Large intestine (tissue), 3 donors: Measurements from ENCODE around the gene HSPB6. TPM values are rescaled to one million over a fixed set of nuclear protein-coding genes. Genes with fewer than 3 reads are reported as not detected.

ENCODE experiments used
- DNase-seq, 2 donors: peaks; one replicate each; pipeline versions ENCODE4 v3.0.0 to v3.0.0-alpha.2; 2013
- H3K27ac ChIP-seq: one replicate; pipeline ENCODE4 v1.5.1; 2013; ENCODE audit warnings: low read length
- H3K27me3 ChIP-seq: 2 replicates; pipeline ENCODE4 v1.6.1; 2013; ENCODE audit warnings: low read length; ENCODE audit not compliant: control insufficient read depth, insufficient read depth
- H3K36me3 ChIP-seq: 2 replicates; pipeline ENCODE4 v1.6.1; 2013; ENCODE audit warnings: low read length; ENCODE audit not compliant: control insufficient read depth, insufficient read depth
- H3K4me1 ChIP-seq: one replicate; pipeline ENCODE4 v1.6.1; 2013; ENCODE audit warnings: low read length; ENCODE audit not compliant: control insufficient read depth, insufficient read depth
- H3K4me3 ChIP-seq: one replicate; pipeline ENCODE4 v1.5.1; 2013; ENCODE audit warnings: low read length
- H3K9me3 ChIP-seq: one replicate; pipeline ENCODE4 v1.6.1; 2013; ENCODE audit warnings: mild to moderate bottlenecking, low read depth, low read length, moderate library complexity; ENCODE audit not compliant: control insufficient read depth
- WGBS: methylation state at CpG from one replicate; pipeline ENCODE4 v1.1.5; 2013; ENCODE audit warnings: low lambda C conversion rate; ENCODE audit not compliant: insufficient coverage; 5-methylcytosine and 5-hydroxymethylcytosine counted together
- polyA plus RNA-seq: library from polyadenylated mRNA; unstranded; fragments of 120-200 nt; gene quantifications from one replicate; pipeline ENCODE4 v1.2.1, GENCODE V29; 2013

The HSPB6 gene
- polyA plus RNA-seq, 1 donor: 50.2 TPM

- no peak overlapping the region for H3K27ac ChIP-seq
- no CpG with 5 or more reads among the region's 12 CpGs for WGBS
- H3K4me3 ChIP-seq: no peak overlapping the region
- H3K36me3 ChIP-seq: no peaks in the 10 kb centered on the region
- H3K27me3 ChIP-seq: peaks cover 5% of the 10 kb centered on the region
- DNase-seq: no peak
- no peaks in the 10 kb centered on the region for H3K9me3 ChIP-seq
- H3K4me1 ChIP-seq: peaks cover 13% of the 10 kb centered on the region
Measured at GRCh38 chr19:35713904-35714495, 42.8 kb downstream of the HSPB6 start.

- Histone ChIP-seq H3K4me1 (peaks cover 10% of the 10 kb centered on the region), H3K9me3 (no peaks in the 10 kb centered on the region), H3K36me3 (no peaks in the 10 kb centered on the region), H3K27me3 (peaks cover 5% of the 10 kb centered on the region), H3K4me3 (no peak overlapping the region), H3K27ac (no peak overlapping the region)
- no peak for DNase-seq
- WGBS: 50% methylated on average over 1 of the region's 2 CpGs
Measured at GRCh38 chr19:35713506-35713850, 43.4 kb downstream of the HSPB6 start.

GRCh38 chr19:35712567-35713505, 44.0 kb downstream of the HSPB6 start:
- H3K27ac ChIP-seq: no peak overlapping the region
- peaks cover 5% of the 10 kb centered on the region for H3K27me3 ChIP-seq
- 80% methylated on average over 1 of the region's 11 CpGs for WGBS
- no peaks in the 10 kb centered on the region for H3K9me3 ChIP-seq
- no peaks in the 10 kb centered on the region for H3K36me3 ChIP-seq
- DNase-seq: no peak
- no peak overlapping the region for H3K4me3 ChIP-seq
- H3K4me1 ChIP-seq: peaks cover 10% of the 10 kb centered on the region

GRCh38 chr19:35710784-35711723, 45.8 kb downstream of the HSPB6 start:
- WGBS: no CpG with 5 or more reads among the region's 13 CpGs
- peaks cover 5% of the 10 kb centered on the region for H3K27me3 ChIP-seq
- H3K9me3 ChIP-seq: no peaks in the 10 kb centered on the region
- no peak overlapping the region for H3K27ac ChIP-seq
- DNase-seq: no peak
- H3K4me3 ChIP-seq: no peak overlapping the region
- no peaks in the 10 kb centered on the region for H3K36me3 ChIP-seq
- peaks cover 10% of the 10 kb centered on the region for H3K4me1 ChIP-seq

DNA sequence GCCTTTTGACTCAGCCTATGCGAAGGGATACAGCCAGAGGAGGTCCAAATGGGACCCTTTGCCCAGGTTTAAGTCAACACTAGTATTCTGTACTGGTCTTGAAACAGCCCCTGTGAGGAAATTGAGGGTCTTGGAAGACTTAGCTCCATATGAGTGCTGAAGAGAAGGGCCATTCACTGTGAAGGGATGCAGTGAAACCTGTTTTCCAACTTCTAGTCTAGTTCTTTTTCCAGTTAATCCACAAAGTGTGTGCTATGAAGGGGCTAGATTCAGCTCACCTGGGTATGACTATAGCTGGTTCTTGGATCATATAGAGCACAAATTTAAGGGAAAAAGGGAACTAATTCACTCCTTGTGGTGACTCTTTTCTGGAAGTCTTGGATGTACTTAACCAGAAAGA, 48.4 kb downstream of the HSPB6 start:
- WGBS: no CpG with 5 or more reads among the region's 1 CpG
- DNase-seq: no peak
- H3K27me3 ChIP-seq: peaks cover 15% of the 10 kb centered on the region
- no peak overlapping the region for H3K27ac ChIP-seq
- no peaks in the 10 kb centered on the region for H3K36me3 ChIP-seq
- H3K9me3 ChIP-seq: peaks cover 3% of the 10 kb centered on the region
- no peaks in the 10 kb centered on the region for H3K4me1 ChIP-seq
- no peak overlapping the region for H3K4me3 ChIP-seq

Other genes starting within 250 kb of the HSPB6 start
- 36.0 TPM for gene DMKN, start 243.4 kb downstream of the HSPB6 start, polyA plus RNA-seq
- not detected for gene SBSN, start 228.7 kb downstream of the HSPB6 start, polyA plus RNA-seq
- not detected for gene GAPDHS, start 223.6 kb downstream of the HSPB6 start, polyA plus RNA-seq
- 89.6 TPM for gene TMEM147, start 211.4 kb downstream of the HSPB6 start, polyA plus RNA-seq
- not detected for gene ATP4A, start 193.4 kb downstream of the HSPB6 start, polyA plus RNA-seq
- not detected for gene PMIS2, start 170.9 kb downstream of the HSPB6 start, polyA plus RNA-seq
- gene HAUS5, start 144.3 kb downstream of the HSPB6 start, polyA plus RNA-seq: 13.3 TPM
- gene RBM42, start 128.0 kb downstream of the HSPB6 start, polyA plus RNA-seq: 56.9 TPM
- gene ETV2, start 115.3 kb downstream of the HSPB6 start, polyA plus RNA-seq: 1.5 TPM
- gene COX6B1, start 108.7 kb downstream of the HSPB6 start, polyA plus RNA-seq: 356 TPM
- 0.04 TPM for gene UPK1A, start 90.5 kb downstream of the HSPB6 start, polyA plus RNA-seq
- 0.51 TPM for gene ZBTB32, start 52.5 kb downstream of the HSPB6 start, polyA plus RNA-seq
- 33.2 TPM for gene KMT2B, start 39.0 kb downstream of the HSPB6 start, polyA plus RNA-seq
- 3.8 TPM for gene IGFLR1, start 14.6 kb downstream of the HSPB6 start, polyA plus RNA-seq
- gene U2AF1L4, start 11.6 kb downstream of the HSPB6 start, polyA plus RNA-seq: 31.2 TPM
- gene PSENEN, start 11.4 kb downstream of the HSPB6 start, polyA plus RNA-seq: 63.3 TPM
- gene LIN37, start 8.5 kb downstream of the HSPB6 start, polyA plus RNA-seq: 11.3 TPM
- gene PROSER3, start 1.1 kb upstream of the HSPB6 start, polyA plus RNA-seq: 16.3 TPM
- 22.2 TPM for gene ARHGAP33, start 18.5 kb upstream of the HSPB6 start, polyA plus RNA-seq
- gene PRODH2, start 55.8 kb upstream of the HSPB6 start, polyA plus RNA-seq: 1.9 TPM
- gene NPHS1, start 95.5 kb upstream of the HSPB6 start, polyA plus RNA-seq: 3.2 TPM
- 1.8 TPM for gene KIRREL2, start 99.9 kb upstream of the HSPB6 start, polyA plus RNA-seq
- gene APLP1, start 111.5 kb upstream of the HSPB6 start, polyA plus RNA-seq: 32.7 TPM
- 7.7 TPM for gene NFKBID, start 143.5 kb upstream of the HSPB6 start, polyA plus RNA-seq
- 11.1 TPM for gene HCST, start 145.5 kb upstream of the HSPB6 start, polyA plus RNA-seq
- gene TYROBP, start 151.3 kb upstream of the HSPB6 start, polyA plus RNA-seq: 41.8 TPM
- gene LRFN3, start 179.3 kb upstream of the HSPB6 start, polyA plus RNA-seq: 10.7 TPM
- gene SDHAF1, start 238.2 kb upstream of the HSPB6 start, polyA plus RNA-seq: 23.4 TPM